ENCODE data around the gene AVL9. TPM values are rescaled to one million over a fixed set of nuclear protein-coding genes. Genes with fewer than 3 reads are reported as not detected.

Gene AVL9
- total and polyA plus RNA-seq, 2 donors (not counting 1 experiment from before 2014, with no cell fraction given), result 16.7 to 52.4 TPM

- H3K4me1 ChIP-seq (ENCODE audit: control insufficient read depth, extremely low read depth, insufficient read depth, low read length), result no peaks in the 10 kb centered on the region
Observed at GRCh38 chr7:32481176-32481575, 14.1 kb upstream of the AVL9 start.

GRCh38 chr7:32481921-32482320 is 13.4 kb upstream of the AVL9 start:
- Histone ChIP-seq H3K4me2 (ENCODE audit: extremely low read depth, insufficient read depth, low read length) (no peak overlapping the region), H3K4me1 (ENCODE audit: control insufficient read depth, extremely low read depth, insufficient read depth, low read length) (no peaks in the 10 kb centered on the region), H3K27me3 (ENCODE audit: control insufficient read depth, insufficient read depth, low read length) (no peaks in the 10 kb centered on the region), H3K27ac (ENCODE audit: insufficient read depth, low read length) (no peak overlapping the region), H3K79me2 (ENCODE audit: control insufficient read depth, insufficient read depth, low read length) (no peaks in the 10 kb centered on the region), H3K9ac (ENCODE audit: insufficient read depth, low read length) (no peak overlapping the region), H3K9me3 (ENCODE audit: control insufficient read depth, insufficient read depth, low read depth, low read length) (no peaks in the 10 kb centered on the region), H2AFZ (ENCODE audit: low read length) (no peak overlapping the region), H4K20me1 (ENCODE audit: control insufficient read depth, extremely low read depth, insufficient read depth, low read length) (no peaks in the 10 kb centered on the region), H3K4me3 (replicated peaks in 1 of 4; ENCODE audit: control extremely low read depth in 1 of 4, insufficient read depth in 1 of 4, low read depth in 3 of 4, low read length in 4 of 4) (no peak overlapping the region), H3K36me3 (ENCODE audit: control insufficient read depth, insufficient read depth, low read length) (no peaks in the 10 kb centered on the region)
- DNase-seq (ENCODE audit: low read depth in 2 of 2), result no peak
- TF ChIP-seq CTCF (conservative IDR thresholded peaks at IDR 0.05 in 1 of 2, IDR thresholded peaks at IDR 0.05 in 1 of 2; ENCODE audit: low read depth in 1 of 2, low read length in 2 of 2), result no peak
- TF ChIP-seq EZH2 (IDR thresholded peaks at IDR 0.05; ENCODE audit: low read length, missing control alignments), result no peak

More at GRCh38 chr7:32481176-32481575, 14.1 kb upstream of the AVL9 start:
- DNase-seq (ENCODE audit: low read depth in 2 of 2), result no peak
- Histone ChIP-seq H3K9me3 (ENCODE audit: control insufficient read depth, insufficient read depth, low read depth, low read length) (no peaks in the 10 kb centered on the region), H3K36me3 (ENCODE audit: control insufficient read depth, insufficient read depth, low read length) (no peaks in the 10 kb centered on the region), H3K4me3 (replicated peaks in 1 of 4; ENCODE audit: control extremely low read depth in 1 of 4, insufficient read depth in 1 of 4, low read depth in 3 of 4, low read length in 4 of 4) (no peak overlapping the region), H4K20me1 (ENCODE audit: control insufficient read depth, extremely low read depth, insufficient read depth, low read length) (no peaks in the 10 kb centered on the region), H3K9ac (ENCODE audit: insufficient read depth, low read length) (no peak overlapping the region), H2AFZ (ENCODE audit: low read length) (no peak overlapping the region), H3K79me2 (ENCODE audit: control insufficient read depth, insufficient read depth, low read length) (no peaks in the 10 kb centered on the region), H3K27ac (ENCODE audit: insufficient read depth, low read length) (no peak overlapping the region), H3K4me2 (ENCODE audit: extremely low read depth, insufficient read depth, low read length) (no peak overlapping the region), H3K27me3 (ENCODE audit: control insufficient read depth, insufficient read depth, low read length) (no peaks in the 10 kb centered on the region)
- TF ChIP-seq EZH2 (IDR thresholded peaks at IDR 0.05; ENCODE audit: low read length, missing control alignments) (no peak), CTCF (conservative IDR thresholded peaks at IDR 0.05 in 1 of 2, IDR thresholded peaks at IDR 0.05 in 1 of 2; ENCODE audit: low read depth in 1 of 2, low read length in 2 of 2) (no peak)

GRCh38 chr7:32489788-32490126 is 5.5 kb upstream of the AVL9 start:
- H3K36me3 ChIP-seq (ENCODE audit: control insufficient read depth, insufficient read depth, low read length), result no peaks in the 10 kb centered on the region
- TF ChIP-seq CTCF (conservative IDR thresholded peaks at IDR 0.05 in 1 of 2, IDR thresholded peaks at IDR 0.05 in 1 of 2; ENCODE audit: low read depth in 1 of 2, low read length in 2 of 2), result no peak
- no peak for TF ChIP-seq EZH2 (IDR thresholded peaks at IDR 0.05; ENCODE audit: low read length, missing control alignments)
- no peaks in the 10 kb centered on the region for H3K9me3 ChIP-seq (ENCODE audit: control insufficient read depth, insufficient read depth, low read depth, low read length)
- peaks cover 13% of the 10 kb centered on the region for H3K79me2 ChIP-seq (ENCODE audit: control insufficient read depth, insufficient read depth, low read length)
- peaks cover 4% of the 10 kb centered on the region for H3K4me1 ChIP-seq (ENCODE audit: control insufficient read depth, extremely low read depth, insufficient read depth, low read length)
- H3K9ac ChIP-seq (ENCODE audit: insufficient read depth, low read length), result peak overlapping the region; percentile 70
- peak overlapping the region; percentile 97 for H3K4me2 ChIP-seq (ENCODE audit: extremely low read depth, insufficient read depth, low read length)
- H3K27ac ChIP-seq (ENCODE audit: insufficient read depth, low read length), result peak overlapping the region; percentile 83
- H4K20me1 ChIP-seq (ENCODE audit: control insufficient read depth, extremely low read depth, insufficient read depth, low read length), result no peaks in the 10 kb centered on the region
- peak overlapping the region; percentile 34 to 96 (median 82) for H3K4me3 ChIP-seq (replicated peaks in 1 of 4; ENCODE audit: control extremely low read depth in 1 of 4, insufficient read depth in 1 of 4, low read depth in 3 of 4, low read length in 4 of 4)
- DNase-seq (ENCODE audit: low read depth in 2 of 2), result no peak
- no peaks in the 10 kb centered on the region for H3K27me3 ChIP-seq (ENCODE audit: control insufficient read depth, insufficient read depth, low read length)
- H2AFZ ChIP-seq (ENCODE audit: low read length), result peak overlapping the region; percentile 89

All from fibroblast of lung (primary cell).